GM12873 (cell line): Measurements from ENCODE around the gene LGR5.

Experiments
- CTCF ChIP-seq: IDR thresholded peaks from 2 replicates; pipeline ENCODE4 v1.5.1; 2012; ENCODE audit warnings: low read depth, mild to moderate bottlenecking, moderate library complexity, low read length, control low read depth; ENCODE audit not compliant: insufficient read depth; ENCODE audit errors: missing control alignments

LGR5 gene

DNA sequence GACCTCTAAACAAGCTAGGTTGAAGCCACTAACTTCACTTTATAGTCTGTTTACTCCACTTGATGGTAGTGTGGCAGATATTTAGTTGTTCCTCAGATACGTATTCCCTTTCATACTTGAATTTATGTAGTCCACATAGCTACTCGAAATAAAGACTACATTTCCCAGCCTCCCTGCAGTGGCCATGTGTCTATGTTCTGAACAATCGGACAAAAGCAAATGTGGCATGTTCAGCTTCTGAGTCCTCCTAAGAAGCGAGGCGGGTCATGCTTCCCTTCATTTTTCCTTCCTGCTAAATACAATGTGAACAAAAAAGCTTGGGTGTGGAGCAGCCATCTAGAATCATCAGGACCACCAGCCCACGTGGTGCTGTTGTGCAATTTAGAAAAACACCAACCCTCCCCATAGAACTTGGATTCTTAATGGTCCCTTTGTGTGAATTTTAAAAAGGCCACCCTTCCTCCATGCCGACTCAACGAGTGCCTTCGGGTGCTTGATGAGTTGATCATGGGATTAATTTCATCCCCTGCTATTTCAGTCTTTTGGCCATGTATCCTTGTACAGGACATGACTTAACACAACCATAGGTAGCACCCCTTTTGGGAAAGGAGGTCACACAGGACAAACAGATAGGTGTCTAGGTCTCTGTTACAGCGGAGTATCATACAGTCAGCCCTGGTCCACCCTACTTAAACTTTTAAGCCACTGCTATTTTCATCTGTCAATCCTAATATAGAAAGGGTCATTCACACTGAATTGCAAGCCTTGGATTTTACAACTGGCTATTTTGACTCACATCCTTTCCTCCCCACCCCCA lies 163.4 kb downstream of the LGR5 start:
- TF ChIP-seq CTCF = no peak

DNA sequence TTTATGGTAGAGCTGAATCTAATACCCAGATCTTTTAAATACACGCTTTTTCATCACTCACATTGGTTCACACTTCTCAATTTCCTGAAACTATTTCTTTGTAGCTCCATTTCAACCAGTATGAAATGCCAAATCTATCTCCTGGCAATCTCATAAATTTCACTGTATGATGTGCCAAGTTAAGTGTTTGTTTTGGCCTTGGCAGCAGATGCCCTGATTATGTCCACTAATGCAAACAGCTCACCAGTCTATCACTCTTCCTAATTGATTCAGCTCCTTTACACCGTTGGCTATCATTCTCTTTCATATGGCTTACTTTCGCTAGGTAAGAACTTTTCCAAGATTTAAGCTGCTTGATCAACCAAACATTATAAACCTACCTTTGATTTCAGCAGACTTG lies 165.4 kb downstream of the LGR5 start:
- TF ChIP-seq CTCF = no peak

DNA sequence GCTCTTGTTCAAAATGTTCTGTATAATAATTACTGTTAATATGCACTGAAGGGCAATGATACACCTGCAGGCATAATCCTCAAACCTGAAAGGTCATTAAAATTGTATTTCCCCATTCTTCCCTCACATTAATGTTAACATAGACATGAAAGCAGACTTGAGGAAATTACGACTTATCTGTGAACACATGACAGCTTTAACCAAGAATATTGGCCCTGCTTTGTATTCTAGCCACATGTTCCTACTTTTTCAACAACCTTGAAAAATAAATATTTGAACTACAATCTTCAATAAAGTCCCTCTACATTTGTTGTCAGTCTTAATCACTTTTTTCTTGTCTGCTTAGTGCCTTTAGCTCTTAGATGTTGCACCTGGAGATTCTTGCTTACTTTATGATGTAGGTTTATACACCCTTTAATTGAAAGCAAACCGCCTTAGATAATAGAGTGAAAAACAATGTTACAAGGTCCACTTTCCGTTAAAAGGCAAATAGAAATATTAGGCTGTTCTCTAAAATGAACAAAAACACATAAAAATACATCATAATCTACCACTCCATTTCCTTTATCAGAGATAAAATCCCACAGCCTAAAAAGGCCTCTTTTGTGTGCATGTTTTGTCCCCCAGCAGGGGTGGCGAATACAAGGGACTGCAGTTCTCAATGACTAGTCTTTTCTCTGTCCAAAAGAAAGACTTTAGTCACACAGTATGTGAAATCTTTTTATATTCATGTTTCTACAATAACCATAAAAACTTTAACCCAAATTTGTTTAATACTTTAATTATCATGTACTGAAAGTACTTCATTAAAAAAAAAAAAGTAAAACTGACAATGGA lies 168.1 kb downstream of the LGR5 start:
- TF ChIP-seq CTCF = no peak

DNA sequence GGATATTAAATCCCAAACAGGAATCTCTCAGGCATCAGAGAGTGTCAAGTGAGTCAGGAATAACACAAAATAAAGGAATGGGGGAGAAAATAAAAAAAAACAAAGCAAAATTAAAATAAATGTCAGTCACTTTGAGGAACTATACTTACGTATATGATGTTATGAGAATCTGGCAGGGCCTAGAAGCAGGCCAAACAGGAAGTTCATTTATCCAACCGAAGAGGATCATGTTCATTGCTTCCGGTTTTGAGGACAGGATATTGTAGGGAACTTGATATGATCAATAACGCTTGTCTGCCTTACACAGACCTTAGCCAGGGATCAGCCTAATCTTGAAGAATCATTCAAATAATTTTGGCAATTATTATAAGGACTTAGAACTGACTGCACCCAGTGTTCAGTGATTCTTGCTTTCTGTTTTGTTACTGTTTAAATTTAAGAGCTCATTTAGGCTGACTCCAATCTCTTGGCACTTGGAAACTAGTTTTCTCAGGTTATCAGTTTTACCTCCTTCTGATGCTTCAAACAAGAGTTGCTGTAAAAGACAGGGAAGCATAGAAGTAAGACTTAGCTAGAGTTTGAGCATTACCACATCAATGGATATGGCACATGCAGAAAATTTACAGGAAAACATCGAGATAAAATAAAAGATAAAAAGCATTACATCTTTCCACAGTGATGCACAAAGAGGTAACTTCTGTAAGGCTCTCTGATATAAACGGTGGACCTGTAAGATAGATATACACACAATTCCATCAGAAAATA lies 170.6 kb downstream of the LGR5 start:
- TF ChIP-seq CTCF = no peak

DNA sequence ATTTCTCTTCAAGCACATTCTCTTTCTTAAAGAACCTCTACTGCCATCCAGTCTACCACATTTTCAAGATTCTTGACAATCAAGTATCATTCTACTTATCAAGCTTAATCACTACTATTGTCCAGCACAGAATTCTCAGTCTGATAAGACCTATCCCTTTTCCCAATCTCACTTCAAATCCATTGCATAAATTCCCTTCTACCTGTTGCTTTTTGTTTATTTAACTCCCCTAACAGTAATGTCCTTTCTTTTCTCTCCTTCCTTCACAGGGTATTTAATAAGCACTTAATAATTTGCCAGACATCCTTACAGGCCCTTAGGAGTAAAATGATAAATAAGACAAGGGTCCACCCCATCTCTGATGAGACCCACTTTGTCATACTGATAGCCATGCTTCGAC lies 182.3 kb downstream of the LGR5 start:
- TF ChIP-seq CTCF = no peak

DNA sequence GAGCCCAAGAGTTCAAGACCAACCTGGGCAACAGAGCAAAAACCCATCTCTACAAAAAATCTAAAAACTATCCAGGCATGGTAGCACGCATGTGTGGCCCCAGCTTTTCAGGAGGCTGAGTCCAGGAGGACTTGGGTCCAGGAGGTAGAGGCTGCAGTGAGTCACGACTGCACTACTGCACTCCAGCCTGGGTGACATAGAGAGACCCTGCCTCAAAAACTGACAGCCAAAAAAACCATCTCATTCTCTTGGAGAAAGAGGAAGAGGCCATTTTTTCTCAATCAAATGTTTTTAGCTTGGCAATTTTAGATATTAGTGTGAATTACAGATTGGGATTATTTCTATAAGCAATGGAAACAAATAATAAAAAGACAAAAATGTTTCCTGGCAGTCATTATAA lies 185.9 kb downstream of the LGR5 start:
- TF ChIP-seq CTCF = no peak

GRCh38 chr12:71626098-71626497 lies 186.5 kb downstream of the LGR5 start:
- no peak for TF ChIP-seq CTCF
